Tibial nerve (tissue), 3 donors: ENCODE data around the gene SPOCK1.

Experiments used
- CTCF ChIP-seq, 5 experiments: fragments of 200-600 bp in 3 of 5; fragments of 450-650 bp in 2 of 5; sonication (generic) in 3 of 5; IDR thresholded peaks; one replicate each; pipeline ENCODE4 v1.5.1; 2016 to 2019; ENCODE audit warnings: antibody characterized with exemption in 5 of 5, mild to moderate bottlenecking in 3 of 5, moderate library complexity in 2 of 5
- POLR2A ChIP-seq, 2 donors: fragments of 450-650 bp; IDR thresholded peaks; one replicate each; pipeline ENCODE4 v1.6.1; 2017; ENCODE audit warnings: antibody characterized with exemption in 2 of 2, mild to moderate bottlenecking in 2 of 2, moderate library complexity in 2 of 2

- TF ChIP-seq CTCF (IDR thresholded peaks at IDR 0.05) (no peak), POLR2A (IDR thresholded peaks at IDR 0.05) (no peak)
These were observed 357.3 kb downstream of the SPOCK1 start for GRCh38 chr5:137141779-137142178.
